Caco-2 (cell line): ENCODE results near the gene EGFL7. TPM values are rescaled to one million over a fixed set of nuclear protein-coding genes. Genes with fewer than 3 reads are reported as not detected.

ENCODE experiments used
- BruUV-seq: library from RNA; stranded (reverse); fragments of 400-500 nt; replicated peaks from 2 replicates; lab custom pipeline; 2021; lab: Mats Ljungman, UMichigan
- CTCF ChIA-PET: fragments of 300-600 bp; sonication (Branson Sonifier 250); formaldehyde crosslinking; loops from one replicate; lab custom pipeline; 2022; ENCODE audit warnings: antibody characterized with exemption; lab: Charles Lee
- POLR2A ChIA-PET: fragments of 300-600 bp; sonication (Branson Sonifier 250); formaldehyde crosslinking; loops from one replicate; lab custom pipeline; 2022; ENCODE audit warnings: antibody characterized with exemption; lab: Charles Lee
- DNase-seq, 2 experiments: peaks; one replicate each; pipeline versions ENCODE4 v3.0.0 to v3.0.0-alpha.2; 2020 to 2022
- H3K27me3 ChIP-seq: replicated peaks from 2 replicates; pipeline ENCODE4 v1.6.0; 2011; ENCODE audit warnings: low read length; ENCODE audit not compliant: control insufficient read depth, insufficient read depth
- H3K36me3 ChIP-seq: 2 replicates; pipeline ENCODE4 v1.5.1; 2011; ENCODE audit warnings: low read length; ENCODE audit not compliant: control insufficient read depth, insufficient read depth
- H3K4me1 ChIP-seq: fragments of 250-450 bp; sonication (Bioruptor Pico); 2 replicates; pipeline ENCODE4 v1.5.1; 2020; ENCODE audit warnings: mild to moderate bottlenecking
- H3K4me3 ChIP-seq: 2 replicates; pipeline ENCODE4 v1.5.1; 2011; ENCODE audit warnings: low read depth, mild to moderate bottlenecking, control low read depth, low read length
- H3K9me3 ChIP-seq: fragments of 250-450 bp; sonication (Bioruptor Pico); 2 replicates; pipeline ENCODE4 v1.5.1; 2020; ENCODE audit warnings: mild to moderate bottlenecking, moderate library complexity
- H3K27ac Mint-ChIP-seq: one replicate; pipeline ENCODE4 v1.8.0; 2022; ENCODE audit warnings: mixed read lengths; ENCODE audit not compliant: unreplicated experiment
- H3K27me3 Mint-ChIP-seq: one replicate; pipeline ENCODE4 v1.8.0; 2022; ENCODE audit warnings: mixed read lengths; ENCODE audit not compliant: insufficient read depth, unreplicated experiment
- H3K36me3 Mint-ChIP-seq: one replicate; pipeline ENCODE4 v1.8.0; 2022; ENCODE audit warnings: mild to moderate bottlenecking, mixed read lengths; ENCODE audit not compliant: insufficient read depth, unreplicated experiment
- H3K4me1 Mint-ChIP-seq: one replicate; pipeline ENCODE4 v1.8.0; 2022; ENCODE audit warnings: low read depth, mixed read lengths; ENCODE audit not compliant: unreplicated experiment
- H3K4me3 Mint-ChIP-seq: one replicate; pipeline ENCODE4 v1.8.0; 2022; ENCODE audit warnings: mild to moderate bottlenecking, moderate library complexity, mixed read lengths; ENCODE audit not compliant: unreplicated experiment
- H3K9me3 Mint-ChIP-seq: one replicate; pipeline ENCODE4 v1.8.0; 2022; ENCODE audit warnings: mixed read lengths; ENCODE audit not compliant: unreplicated experiment
- CTCF ChIP-seq, 2 experiments: fragments of 200-600 bp in 1 of 2; IDR thresholded peaks; 1 replicate in 1 of 2; 2 replicates in 1 of 2; pipeline versions ENCODE4 v1.5.1 to v1.8.0; 2011 to 2022; ENCODE audit warnings: antibody characterized with exemption in 1 of 2, control low read depth in 1 of 2, inconsistent platforms in 1 of 2, low read depth in 1 of 2, low read length in 1 of 2, mild to moderate bottlenecking in 1 of 2, moderate library complexity in 1 of 2; ENCODE audit not compliant: insufficient read depth in 1 of 2, severe bottlenecking in 1 of 2, unreplicated experiment in 1 of 2
- intact Hi-C: fragments of 100-400 bp; cut with micrococcal nuclease; formaldehyde crosslinking; loops from one replicate; pipeline ENCODE4 v1.10.0; 2022; ENCODE audit not compliant: unreplicated experiment
- total RNA-seq: library from RNA; stranded (reverse); gene quantifications from 2 replicates; pipeline ENCODE4 v1.2.3, GENCODE V29; 2022

The EGFL7 gene
- total RNA-seq, 1 experiment from 2014 or later, result 30.2 TPM

GRCh38 chr9:136694872-136695247, 32.1 kb downstream of the EGFL7 start:
- peaks cover 78% of the 10 kb centered on the region for H3K4me1 ChIP-seq
- H3K27me3 Mint-ChIP-seq, result no peaks in the 10 kb centered on the region
- BruUV-seq, result no TSS peak
- intact Hi-C loops, result loop anchor here (5.0 kb wide), 1 partner anchor 63 kb away; no protein-coding TSS in a partner anchor
- peaks cover 31% of the 10 kb centered on the region for H3K4me1 Mint-ChIP-seq
- H3K27ac Mint-ChIP-seq, result no peak overlapping the region
- H3K36me3 ChIP-seq, result no peaks in the 10 kb centered on the region
- ChIA-PET CTCF (interaction anchor here (1.6 to 1.9 kb wide), 2 partner anchors 19 to 33 kb away, joined by 3 to 10 read pairs; no protein-coding TSS in a partner anchor), POLR2A (no interaction called here)
- TF ChIP-seq CTCF (IDR thresholded peaks at IDR 0.05; ENCODE audit: insufficient read depth in 1 of 2, low read depth in 1 of 2, low read length in 1 of 2, severe bottlenecking in 1 of 2, unreplicated experiment in 1 of 2), result no peak
- H3K9me3 ChIP-seq, result no peaks in the 10 kb centered on the region
- no peaks in the 10 kb centered on the region for H3K9me3 Mint-ChIP-seq
- H3K4me3 Mint-ChIP-seq, result no peak overlapping the region
- H3K36me3 Mint-ChIP-seq, result peaks cover 8% of the 10 kb centered on the region
- no peak for DNase-seq
- H3K4me3 ChIP-seq, result no peak overlapping the region
- H3K27me3 ChIP-seq, result no peaks in the 10 kb centered on the region

DNA sequence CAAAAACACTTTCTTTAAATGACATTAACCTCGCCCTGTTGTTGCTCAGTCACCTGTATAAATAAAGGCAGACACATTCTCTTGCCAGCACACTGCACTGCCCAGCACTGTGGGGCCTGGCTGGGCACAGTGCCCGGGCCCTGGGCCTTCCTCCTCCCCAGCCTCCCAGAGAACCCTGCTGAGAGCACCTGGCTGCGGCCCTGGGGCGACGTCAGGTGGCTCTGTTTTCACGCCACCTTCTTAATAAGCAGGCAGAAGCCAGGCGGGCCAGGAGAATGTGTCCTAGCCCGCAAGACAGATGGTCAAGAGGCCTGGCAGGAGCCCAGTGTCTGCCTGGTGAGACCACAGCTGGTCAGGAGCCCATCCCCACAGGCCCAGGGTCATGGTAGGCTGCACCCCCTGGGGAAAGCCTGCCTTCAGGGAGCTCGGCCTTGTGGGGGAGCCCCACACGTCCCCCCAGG, 32.7 kb downstream of the EGFL7 start:
- BruUV-seq, result no TSS peak
- H3K36me3 Mint-ChIP-seq, result peaks cover 8% of the 10 kb centered on the region
- no peak overlapping the region for H3K4me3 Mint-ChIP-seq
- H3K9me3 ChIP-seq, result no peaks in the 10 kb centered on the region
- ChIA-PET CTCF (interaction anchor here (1.6 kb wide), 1 partner anchor 33 kb away, joined by 3 read pairs; no protein-coding TSS in a partner anchor), POLR2A (no interaction called here)
- H3K4me3 ChIP-seq, result no peak overlapping the region
- no peaks in the 10 kb centered on the region for H3K9me3 Mint-ChIP-seq
- H3K27me3 Mint-ChIP-seq, result no peaks in the 10 kb centered on the region
- peaks cover 78% of the 10 kb centered on the region for H3K4me1 ChIP-seq
- DNase-seq, result no peak
- intact Hi-C loops, result no loop called here
- no peak overlapping the region for H3K27ac Mint-ChIP-seq
- TF ChIP-seq CTCF (IDR thresholded peaks at IDR 0.05; ENCODE audit: insufficient read depth in 1 of 2, low read depth in 1 of 2, low read length in 1 of 2, severe bottlenecking in 1 of 2, unreplicated experiment in 1 of 2), result no peak
- H3K27me3 ChIP-seq, result no peaks in the 10 kb centered on the region
- H3K36me3 ChIP-seq, result no peaks in the 10 kb centered on the region
- peaks cover 31% of the 10 kb centered on the region for H3K4me1 Mint-ChIP-seq

DNA sequence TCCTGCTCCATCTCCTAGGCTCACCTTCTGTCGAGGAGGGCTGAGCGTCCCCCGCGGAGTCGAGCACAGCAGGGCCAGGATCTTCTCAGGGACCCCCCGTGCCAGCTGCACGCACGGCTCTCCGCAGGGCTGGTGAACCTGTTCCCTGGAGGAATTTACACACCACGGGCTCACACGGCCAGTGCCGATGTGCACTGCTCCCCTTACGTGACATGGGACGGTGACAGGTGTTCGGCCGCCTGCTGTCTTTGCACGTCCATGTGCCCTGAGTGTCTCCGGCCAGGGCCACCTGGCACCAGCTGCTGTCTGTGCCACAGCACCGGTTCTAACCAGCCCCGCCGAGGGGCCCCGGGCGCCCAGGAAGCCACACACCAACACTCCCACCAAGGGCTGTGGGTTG, 33.2 kb downstream of the EGFL7 start:
- DNase-seq, result no peak
- Histone ChIP-seq H3K27me3 (no peaks in the 10 kb centered on the region), H3K9me3 (no peaks in the 10 kb centered on the region), H3K4me1 (peaks cover 78% of the 10 kb centered on the region), H3K4me3 (no peak overlapping the region), H3K36me3 (no peaks in the 10 kb centered on the region)
- POLR2A ChIA-PET, result no interaction called here
- BruUV-seq, result no TSS peak
- peaks cover 31% of the 10 kb centered on the region for H3K4me1 Mint-ChIP-seq
- H3K9me3 Mint-ChIP-seq, result no peaks in the 10 kb centered on the region
- H3K27me3 Mint-ChIP-seq, result no peaks in the 10 kb centered on the region
- H3K27ac Mint-ChIP-seq, result no peak overlapping the region
- intact Hi-C loops, result no loop called here
- CTCF ChIA-PET, result interaction anchor here (1.6 kb wide), 1 partner anchor 32 kb away, joined by 3 read pairs; no protein-coding TSS in a partner anchor
- no peak overlapping the region for H3K4me3 Mint-ChIP-seq
- peaks cover 8% of the 10 kb centered on the region for H3K36me3 Mint-ChIP-seq
- TF ChIP-seq CTCF (IDR thresholded peaks at IDR 0.05; ENCODE audit: insufficient read depth in 1 of 2, low read depth in 1 of 2, low read length in 1 of 2, severe bottlenecking in 1 of 2, unreplicated experiment in 1 of 2), result no peak
